Subcutaneous abdominal adipose tissue (tissue), 5 donors: Measurements from ENCODE around the gene NR6A1.

Experiments used
- H3K27ac ChIP-seq: one replicate; pipeline ENCODE4 v1.7.0; 2013; ENCODE audit warnings: low read depth, mild to moderate bottlenecking, inconsistent platforms, low read length, moderate library complexity
- H3K27me3 ChIP-seq, 5 donors: one replicate each; pipeline ENCODE4 v1.7.0; 2013; ENCODE audit warnings: low read length in 5 of 5, inconsistent platforms in 1 of 5; ENCODE audit not compliant: control insufficient read depth in 5 of 5, insufficient read depth in 4 of 5
- H3K36me3 ChIP-seq, 5 donors: one replicate each; pipeline ENCODE4 v1.7.0; 2013; ENCODE audit warnings: low read length in 5 of 5; ENCODE audit not compliant: control insufficient read depth in 5 of 5, insufficient read depth in 5 of 5
- H3K4me1 ChIP-seq, 5 donors: one replicate each; pipeline ENCODE4 v1.7.0; 2013; ENCODE audit warnings: low read length in 5 of 5, mild to moderate bottlenecking in 3 of 5, moderate library complexity in 1 of 5; ENCODE audit not compliant: control insufficient read depth in 5 of 5, insufficient read depth in 5 of 5
- H3K4me3 ChIP-seq, 5 donors: one replicate each; pipeline ENCODE4 v1.7.0; 2013; ENCODE audit warnings: low read length in 5 of 5, low read depth in 1 of 5
- H3K9ac ChIP-seq, 5 donors: one replicate each; pipeline ENCODE4 v1.7.0; 2013; ENCODE audit warnings: low read length in 5 of 5, mild to moderate bottlenecking in 4 of 5, moderate library complexity in 3 of 5
- H3K9me3 ChIP-seq, 5 donors: one replicate each; pipeline ENCODE4 v1.7.0; 2013; ENCODE audit warnings: low read length in 5 of 5; ENCODE audit not compliant: control insufficient read depth in 5 of 5
- donor health status: healthy.
- donor health status: healthy.
- donor health status: healthy.
- donor health status: healthy.
- donor health status: healthy.

NR6A1 gene

DNA sequence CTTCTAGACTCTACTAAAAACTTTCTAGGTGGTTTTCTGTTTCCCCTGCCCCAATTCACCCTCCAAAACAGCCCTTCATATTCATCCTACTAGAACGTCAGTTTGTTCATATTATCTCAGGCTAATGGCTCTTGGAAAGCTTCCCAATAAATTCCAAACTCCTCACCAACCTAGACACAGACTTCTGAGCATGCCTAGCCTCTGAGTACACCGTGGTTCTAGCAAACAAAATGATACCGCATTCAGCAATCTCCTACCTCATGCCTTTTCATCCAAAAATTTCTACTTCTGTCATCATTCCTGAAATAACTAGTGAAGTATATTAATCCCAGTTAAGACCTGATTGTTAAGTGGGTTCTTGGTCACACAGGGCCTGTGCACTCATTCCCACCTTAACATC, 217.4 kb downstream of the NR6A1 start:
- Histone ChIP-seq H3K36me3 (no peaks in the 10 kb centered on the region), H3K27me3 (no peaks in the 10 kb centered on the region), H3K27ac (no peak overlapping the region), H3K9ac (no peak overlapping the region), H3K4me3 (no peak overlapping the region), H3K9me3 (no peaks in the 10 kb centered on the region), H3K4me1 (peaks cover 0 to 3% (median 0%) of the 10 kb centered on the region in 5 donors)

DNA sequence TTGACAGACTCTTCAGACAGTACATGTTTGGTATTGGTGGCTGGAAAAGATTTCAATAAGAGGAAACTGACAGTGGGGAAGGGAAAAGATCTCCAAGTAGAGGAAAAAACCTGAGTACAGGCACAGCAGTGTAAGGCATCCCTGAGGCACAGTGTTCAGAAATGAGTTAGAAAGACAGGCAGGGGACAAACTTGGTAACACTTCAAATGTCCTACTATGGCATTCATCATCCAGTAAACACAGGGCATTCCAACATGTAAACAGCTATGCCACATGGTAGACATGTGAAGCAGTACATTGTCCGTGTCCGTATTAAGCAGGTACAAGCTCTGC, 218.9 kb downstream of the NR6A1 start:
- Histone ChIP-seq H3K36me3 (no peaks in the 10 kb centered on the region), H3K9me3 (no peaks in the 10 kb centered on the region), H3K27me3 (no peaks in the 10 kb centered on the region), H3K9ac (no peak overlapping the region), H3K27ac (no peak overlapping the region), H3K4me3 (no peak overlapping the region), H3K4me1 (peaks cover 0 to 3% (median 0%) of the 10 kb centered on the region in 5 donors)

DNA sequence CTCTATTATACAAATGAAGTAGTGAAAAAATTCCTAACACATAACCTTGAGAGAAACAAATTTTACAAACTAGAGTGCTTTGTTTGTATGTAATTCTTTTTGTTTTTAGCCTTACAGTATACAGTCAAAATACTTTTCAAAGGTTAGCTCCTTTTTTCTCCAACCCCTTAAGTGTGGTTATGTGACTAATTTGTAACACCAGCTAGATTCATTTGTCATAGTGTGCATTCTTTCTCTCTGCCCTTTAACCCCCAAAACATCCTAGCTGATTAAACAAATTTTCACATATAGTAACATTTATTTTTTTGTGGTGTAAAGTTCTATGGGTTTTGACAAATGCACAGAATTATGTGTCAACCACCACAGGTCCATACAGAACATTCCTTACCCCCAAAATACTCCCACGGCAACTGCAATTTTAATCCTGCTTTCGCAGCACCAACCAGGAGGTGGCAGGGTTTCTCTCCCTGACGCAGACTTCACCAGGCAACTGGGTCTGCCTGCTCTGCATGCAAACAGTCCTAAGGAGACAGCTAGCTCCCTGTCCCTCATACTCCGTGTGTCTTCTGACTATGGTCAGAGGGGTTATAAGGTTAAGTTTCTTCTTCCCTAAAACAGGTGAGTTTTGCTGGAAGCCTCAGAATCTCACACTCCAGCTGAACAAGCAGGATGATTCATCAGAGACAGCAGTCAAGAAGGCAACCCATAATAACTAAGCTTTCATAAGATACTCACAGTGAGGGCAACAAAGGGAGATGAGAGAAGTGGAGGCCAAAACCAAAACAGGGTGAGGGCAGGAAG, 219.4 kb downstream of the NR6A1 start:
- Histone ChIP-seq H3K4me1 (peaks cover 0 to 3% (median 0%) of the 10 kb centered on the region in 5 donors), H3K9ac (no peak overlapping the region), H3K27ac (no peak overlapping the region), H3K27me3 (no peaks in the 10 kb centered on the region), H3K4me3 (no peak overlapping the region), H3K36me3 (no peaks in the 10 kb centered on the region), H3K9me3 (no peaks in the 10 kb centered on the region)

DNA sequence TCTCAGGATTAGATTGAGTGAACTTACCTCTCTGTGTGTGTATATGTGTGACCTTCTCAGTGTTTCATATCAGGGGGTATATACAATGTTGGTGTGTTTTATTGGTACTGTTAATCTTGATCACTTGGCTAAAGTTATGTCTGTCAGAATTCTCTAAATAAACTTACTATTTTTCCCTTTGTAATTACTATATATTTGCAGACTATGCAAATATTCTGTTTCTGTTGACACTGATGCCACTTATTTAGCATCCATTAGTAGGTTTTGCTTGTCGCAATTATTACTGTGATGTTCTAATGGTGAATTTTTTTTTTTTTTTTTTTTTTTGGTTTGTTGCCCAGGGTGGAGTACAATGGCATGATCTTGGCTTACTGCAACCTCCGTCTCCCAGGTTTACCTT, 221.0 kb downstream of the NR6A1 start:
- Histone ChIP-seq H3K4me3 (no peak overlapping the region), H3K27me3 (no peaks in the 10 kb centered on the region), H3K9ac (no peak overlapping the region), H3K9me3 (no peaks in the 10 kb centered on the region), H3K27ac (no peak overlapping the region), H3K4me1 (peaks cover 0 to 3% (median 0%) of the 10 kb centered on the region in 5 donors), H3K36me3 (no peaks in the 10 kb centered on the region)

DNA sequence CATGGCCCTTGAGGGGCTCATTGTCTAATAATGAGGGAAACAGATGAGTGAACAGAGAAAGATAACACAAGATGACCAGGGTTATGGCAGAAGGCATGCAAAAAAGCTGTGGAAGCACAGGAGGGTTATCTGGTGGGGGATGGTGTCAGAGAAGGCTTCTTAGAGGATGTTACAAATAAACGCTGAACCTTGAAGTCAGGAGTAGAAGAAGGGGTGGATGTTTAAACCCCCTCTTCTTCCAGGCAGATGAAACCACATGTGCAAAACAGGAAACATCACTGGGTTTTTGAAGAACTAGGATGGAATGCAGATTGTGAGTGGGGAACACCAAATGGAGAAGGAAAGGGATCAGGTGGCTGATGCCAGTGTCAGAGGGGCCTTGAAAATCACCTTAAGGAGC, 222.1 kb downstream of the NR6A1 start:
- H3K4me1 ChIP-seq: peaks cover 0 to 3% (median 0%) of the 10 kb centered on the region in 5 donors
- no peak overlapping the region for H3K4me3 ChIP-seq
- H3K9ac ChIP-seq: no peak overlapping the region
- no peaks in the 10 kb centered on the region for H3K27me3 ChIP-seq
- no peak overlapping the region for H3K27ac ChIP-seq
- no peaks in the 10 kb centered on the region for H3K36me3 ChIP-seq
- H3K9me3 ChIP-seq: no peaks in the 10 kb centered on the region

DNA sequence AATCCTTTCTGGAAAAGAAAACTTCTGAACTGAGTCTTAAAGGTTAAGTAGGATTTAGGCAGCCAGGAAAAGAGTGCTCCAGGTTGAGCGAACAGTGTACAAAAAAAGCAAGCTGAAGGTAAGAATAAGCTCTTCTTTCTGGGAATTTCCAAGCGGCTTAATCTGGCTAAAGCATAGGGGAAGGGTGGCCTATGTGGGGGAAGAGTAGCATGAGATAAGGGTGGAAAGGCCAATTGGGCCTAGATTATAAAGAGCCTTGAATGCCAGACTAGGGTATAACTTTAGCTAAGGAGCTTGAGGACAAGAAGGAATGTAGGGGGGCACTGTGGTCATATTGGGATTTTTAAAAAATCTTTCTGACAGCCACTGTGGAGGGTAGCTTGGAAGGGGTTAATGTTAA, 226.6 kb downstream of the NR6A1 start:
- Histone ChIP-seq H3K9me3 (no peaks in the 10 kb centered on the region), H3K4me1 (no peaks in the 10 kb centered on the region), H3K27me3 (no peaks in the 10 kb centered on the region), H3K9ac (no peak overlapping the region), H3K27ac (no peak overlapping the region), H3K36me3 (no peaks in the 10 kb centered on the region), H3K4me3 (no peak overlapping the region)

DNA sequence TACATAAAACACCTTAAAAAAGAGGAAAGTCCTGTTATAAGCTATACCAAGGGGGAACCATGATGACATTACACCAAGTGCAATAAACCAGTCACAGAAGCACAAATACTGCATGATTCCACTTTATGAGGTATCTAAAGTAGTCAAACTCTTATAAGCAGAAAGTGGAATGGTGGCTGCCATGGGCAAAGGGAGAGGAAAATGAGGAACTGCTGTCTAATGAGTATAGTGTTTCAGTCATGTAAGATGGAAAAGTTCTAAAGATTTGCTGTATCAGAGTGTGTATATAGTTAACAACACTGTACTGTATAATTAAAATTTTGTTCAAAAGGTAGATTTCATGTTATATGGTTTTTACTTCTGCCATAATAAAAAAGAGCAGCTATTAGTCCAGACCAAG, 229.3 kb downstream of the NR6A1 start:
- Histone ChIP-seq H3K4me1 (peaks cover 0 to 3% (median 0%) of the 10 kb centered on the region in 5 donors), H3K36me3 (no peaks in the 10 kb centered on the region), H3K9ac (no peak overlapping the region), H3K27me3 (no peaks in the 10 kb centered on the region), H3K4me3 (no peak overlapping the region), H3K9me3 (no peaks in the 10 kb centered on the region), H3K27ac (no peak overlapping the region)

DNA sequence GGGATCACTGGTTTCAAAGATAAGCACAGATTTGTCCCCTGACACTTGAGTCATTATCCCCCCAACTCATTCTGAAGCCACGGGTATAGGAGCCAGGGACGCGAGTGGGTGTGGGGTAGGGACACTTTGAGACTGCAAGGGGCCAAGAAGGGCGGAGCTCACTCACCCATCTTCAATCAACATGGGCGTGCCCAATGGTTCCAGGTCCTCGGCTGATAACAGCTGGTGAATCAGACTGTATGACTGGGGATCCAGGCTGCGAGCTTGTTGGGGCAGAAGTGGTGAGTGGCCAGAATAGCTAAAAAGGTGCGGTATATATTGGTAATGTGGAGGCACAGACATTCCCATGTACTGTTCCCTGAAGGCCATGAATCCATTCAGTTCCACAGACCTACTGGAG, 233.2 kb downstream of the NR6A1 start:
- peaks cover 0 to 7% (median 0%) of the 10 kb centered on the region in 5 donors for H3K4me1 ChIP-seq
- H3K9ac ChIP-seq: no peak overlapping the region
- H3K36me3 ChIP-seq: no peaks in the 10 kb centered on the region
- H3K27ac ChIP-seq: no peak overlapping the region
- H3K27me3 ChIP-seq: no peaks in the 10 kb centered on the region
- H3K4me3 ChIP-seq: no peak overlapping the region
- H3K9me3 ChIP-seq: no peaks in the 10 kb centered on the region

DNA sequence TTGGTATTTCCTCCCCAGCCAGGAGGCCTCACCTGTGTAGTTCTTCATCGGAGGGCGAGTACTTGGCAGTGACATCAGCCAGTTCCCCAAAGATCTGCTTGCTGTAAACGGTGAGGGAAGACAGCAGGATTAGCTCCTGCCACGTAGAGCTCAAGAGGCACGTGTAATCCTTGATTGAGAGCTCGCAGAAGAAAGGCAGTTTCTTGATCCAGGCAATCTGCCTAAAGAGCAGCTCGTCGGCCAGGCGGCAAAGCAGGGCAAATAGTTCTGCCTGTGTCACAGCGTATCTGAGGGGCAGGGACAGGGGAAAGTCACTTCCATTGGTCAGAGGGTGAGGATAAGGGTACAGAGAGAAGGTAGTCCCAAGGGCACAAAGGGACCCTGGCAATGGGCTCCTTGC, 235.3 kb downstream of the NR6A1 start:
- peaks cover 0 to 7% (median 0%) of the 10 kb centered on the region in 5 donors for H3K4me1 ChIP-seq
- H3K27ac ChIP-seq: no peak overlapping the region
- H3K9ac ChIP-seq: no peak overlapping the region
- no peaks in the 10 kb centered on the region for H3K36me3 ChIP-seq
- H3K4me3 ChIP-seq: no peak overlapping the region
- H3K27me3 ChIP-seq: no peaks in the 10 kb centered on the region
- no peaks in the 10 kb centered on the region for H3K9me3 ChIP-seq

DNA sequence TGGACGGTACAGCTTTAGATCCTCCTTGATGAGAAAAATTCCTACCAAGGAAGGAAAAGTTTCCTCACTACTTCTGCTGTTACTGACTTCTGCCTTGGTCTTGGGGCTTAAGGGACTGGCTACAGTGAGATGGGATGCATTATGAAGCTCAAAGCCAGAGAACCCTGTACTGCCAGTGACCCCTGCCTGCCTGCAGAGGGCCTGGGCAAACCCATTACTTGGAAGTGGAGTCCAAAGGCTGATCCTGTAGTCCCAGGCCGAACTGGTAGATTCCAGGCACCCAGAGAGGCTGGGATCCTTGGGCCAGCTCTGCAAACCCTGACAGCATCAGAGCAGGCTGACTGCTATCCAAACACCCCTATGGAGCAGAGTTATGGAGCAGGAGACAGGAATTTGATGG, 238.2 kb downstream of the NR6A1 start:
- H3K27me3 ChIP-seq: no peaks in the 10 kb centered on the region
- H3K4me1 ChIP-seq: peaks cover 0 to 7% (median 0%) of the 10 kb centered on the region in 5 donors
- H3K27ac ChIP-seq: no peak overlapping the region
- no peak overlapping the region for H3K4me3 ChIP-seq
- no peaks in the 10 kb centered on the region for H3K9me3 ChIP-seq
- H3K9ac ChIP-seq: no peak overlapping the region
- no peaks in the 10 kb centered on the region for H3K36me3 ChIP-seq
